B cell (primary cell): ENCODE data around the gene TMA7.

ENCODE experiments used
- CTCF ChIP-seq: fragments of 200-600 bp; IDR thresholded peaks from one replicate; pipeline ENCODE4 v1.8.0; 2022; ENCODE audit warnings: antibody characterized with exemption, mild to moderate bottlenecking
- EZH2 ChIP-seq: IDR thresholded peaks from 2 replicates; pipeline ENCODE4 v1.6.1; 2012; ENCODE audit warnings: borderline replicate concordance, low read depth, mild to moderate bottlenecking, moderate library complexity, low read length; ENCODE audit not compliant: insufficient read depth, poor library complexity, severe bottlenecking

GRCh38 chr3:48415251-48415953 lies 24.7 kb upstream of the TMA7 start:
- TF ChIP-seq CTCF, result no peak
- TF ChIP-seq EZH2, result no peak
